HepG2 (cell line): ENCODE results near the gene CAPN10. TPM values are rescaled to one million over a fixed set of nuclear protein-coding genes. Genes with fewer than 3 reads are reported as not detected.

ENCODE experiments used
- ATAC-seq: fragments of 200-7000 bp; cut with Tn5 transposase; 3 replicates; pipeline ENCODE4 v1.9.1; 2020; ENCODE audit warnings: mild to moderate bottlenecking, moderate library complexity
- BruUV-seq: library from RNA; stranded (reverse); fragments of 400-500 nt; replicated peaks from 2 replicates; lab custom pipeline; 2021; lab: Mats Ljungman, UMichigan
- CTCF ChIA-PET: fragments of 300-600 bp; formaldehyde crosslinking; extraction: SDS; loops from one replicate; lab custom pipeline; 2021; ENCODE audit warnings: low total read pairs, inconsistent platforms, low intra/inter-chr PET ratio; lab: Yijun Ruan, JAX
- POLR2A ChIA-PET: fragments of 350-600 bp; sonication (Branson Sonifier 250); formaldehyde crosslinking; loops from one replicate; lab custom pipeline; 2020; ENCODE audit warnings: antibody characterized with exemption, inconsistent platforms; lab: Yijun Ruan, JAX
- DNase-seq: peaks from one replicate; pipeline ENCODE4 v3.0.0-alpha.2; 2015; ENCODE audit warnings: low spot score
- FAIRE-seq: peaks from 3 replicates; lab custom pipeline; 2011; peaks lifted over from hg19 to GRCh38; lab: Jason Lieb, UNC
- H2AFZ ChIP-seq: one replicate; pipeline ENCODE4 v1.6.1; 2011; ENCODE audit warnings: low read length, inconsistent platforms
- H3K27ac ChIP-seq: fragments of 300-600 bp; 3 replicates; pipeline ENCODE4 v1.8.0; 2011; ENCODE audit warnings: mixed run types, mild to moderate bottlenecking, mixed read lengths, low read length, inconsistent platforms; ENCODE audit not compliant: insufficient read depth; ENCODE audit errors: extremely low read length
- H3K27me3 ChIP-seq, 2 experiments: fragments of 200-600 bp in 1 of 2; 2 replicates in 1 of 2; 3 replicates in 1 of 2; pipeline versions ENCODE4 v1.6.0 to v1.8.0; 2011; ENCODE audit warnings: low read length in 2 of 2, mild to moderate bottlenecking in 2 of 2, moderate library complexity in 2 of 2, inconsistent platforms in 1 of 2; ENCODE audit not compliant: insufficient read depth in 2 of 2, control insufficient read depth in 1 of 2
- H3K36me3 ChIP-seq, 2 experiments: fragments of 200-600 bp in 1 of 2; replicated peaks in 1 of 2; 2 replicates in 1 of 2; 3 replicates in 1 of 2; pipeline versions ENCODE4 v1.5.1 to v1.8.0; 2011; ENCODE audit warnings: low read length in 2 of 2, inconsistent platforms in 1 of 2; ENCODE audit not compliant: insufficient read depth in 2 of 2, control insufficient read depth in 1 of 2
- H3K4me1 ChIP-seq: 2 replicates; pipeline ENCODE4 v1.5.1; 2012; ENCODE audit warnings: low read length, inconsistent platforms; ENCODE audit not compliant: insufficient read depth
- H3K4me2 ChIP-seq: 2 replicates; pipeline ENCODE4 v1.6.0; 2011; ENCODE audit warnings: low read depth, low read length, inconsistent platforms
- H3K4me3 ChIP-seq, 3 experiments: fragments of 200-600 bp in 1 of 3; sonication (generic), shearing (Covaris generic) in 1 of 3; replicated peaks in 1 of 3; 2 replicates each; pipeline ENCODE4 v1.5.1; 2011 to 2016; ENCODE audit warnings: low read length in 3 of 3, inconsistent platforms in 2 of 3, low read depth in 2 of 3, mild to moderate bottlenecking in 2 of 3, control low read depth in 1 of 3, mixed read lengths in 1 of 3; ENCODE audit not compliant: insufficient read depth in 1 of 3
- H3K79me2 ChIP-seq: one replicate; pipeline ENCODE4 v1.6.1; 2011; ENCODE audit warnings: low read length, inconsistent platforms; ENCODE audit not compliant: insufficient read depth
- H3K9ac ChIP-seq: 2 replicates; pipeline ENCODE4 v1.6.0; 2011; ENCODE audit warnings: mild to moderate bottlenecking, low read depth, low read length, inconsistent platforms; ENCODE audit not compliant: insufficient read depth
- H3K9me3 ChIP-seq: 2 replicates; pipeline ENCODE4 v1.5.1; 2012; ENCODE audit warnings: mild to moderate bottlenecking, low read length
- H4K20me1 ChIP-seq: 2 replicates; pipeline ENCODE4 v1.6.0; 2011; ENCODE audit warnings: inconsistent platforms, mild to moderate bottlenecking, low read length, moderate library complexity; ENCODE audit not compliant: insufficient read depth
- HDAC2 ChIP-seq: sonication (generic); formaldehyde crosslinking; IDR thresholded peaks from 2 replicates; pipeline ENCODE4 v1.4.0; 2020; ENCODE audit warnings: missing genetic modification reagents
- NAIF1 ChIP-seq: sonication (generic); formaldehyde crosslinking; IDR thresholded peaks from 2 replicates; pipeline ENCODE4 v1.5.0; 2020; ENCODE audit warnings: mild to moderate bottlenecking, missing genetic modification reagents, borderline replicate concordance
- RAD51 ChIP-seq: fragments of 450-650 bp; IDR thresholded peaks from 2 replicates; pipeline ENCODE4 v1.6.1; 2016; ENCODE audit warnings: borderline replicate concordance
- ZNF20 ChIP-seq: sonication (generic); formaldehyde crosslinking; IDR thresholded peaks from 2 replicates; pipeline ENCODE4 v1.4.0; 2020; ENCODE audit warnings: mild to moderate bottlenecking, moderate library complexity, missing genetic modification reagents
- ZNF30 ChIP-seq: sonication (generic); formaldehyde crosslinking; IDR thresholded peaks from 2 replicates; pipeline ENCODE4 v1.5.0; 2020; ENCODE audit warnings: mild to moderate bottlenecking, missing genetic modification reagents
- ZNF569 ChIP-seq: sonication (generic); formaldehyde crosslinking; IDR thresholded peaks from 2 replicates; pipeline ENCODE4 v1.5.0; 2020; ENCODE audit warnings: mild to moderate bottlenecking, missing genetic modification reagents, moderate library complexity, borderline replicate concordance
- ZNF629 ChIP-seq: sonication (generic); formaldehyde crosslinking; conservative IDR thresholded peaks from 2 replicates; pipeline ENCODE4 v1.5.0; 2020; ENCODE audit warnings: missing genetic modification reagents
- WGBS: methylation state at CpG from one replicate; pipeline ENCODE4 v1.1.6; 2017; ENCODE audit warnings: low lambda C conversion rate; 5-methylcytosine and 5-hydroxymethylcytosine counted together
- in situ Hi-C: cut with HindIII; loops from 2 replicates; pipeline ENCODE4 v1.10.0; 2017; ENCODE audit warnings: low pct_unique_long_range_greater_than_20kb; ENCODE audit not compliant: extremely low pct_ligation_motif_present
- intact Hi-C: fragments of 100-400 bp; cut with micrococcal nuclease; formaldehyde crosslinking; loops from one replicate; pipeline ENCODE4 v1.10.0; 2022; ENCODE audit not compliant: unreplicated experiment
- polyA plus RNA-seq, 8 experiments: library from polyadenylated mRNA; depleted of rRNA in 3 of 8; stranded (reverse) in 7 of 8; unstranded in 1 of 8; fragments of >200 nt; fragmentation: Illumina TruSeq in 4 of 8; extraction: Trizol in 4 of 8; gene quantifications; 2 replicates each; pipeline versions ENCODE4 v1.2.1 to v1.2.3, GENCODE V29; 2011 to 2016; ENCODE audit warnings: low read depth in 4 of 8, missing spikeins in 1 of 8, mixed read lengths in 1 of 8; ENCODE audit not compliant: insufficient read depth in 1 of 8
- total RNA-seq, 5 experiments: library from RNA; depleted of rRNA; stranded (reverse); fragments of >200 nt; fragmentation: Illumina TruSeq; extraction: Trizol; gene quantifications; 2 replicates each; pipeline ENCODE4 v1.2.3, GENCODE V29; 2016; ENCODE audit warnings: low read depth in 1 of 5
- TF ChIP-seq, protein P1 (sequence below): sonication (generic); formaldehyde crosslinking; IDR thresholded peaks from 2 replicates; pipeline ENCODE4 v1.8.0; 2022; ENCODE audit warnings: mild to moderate bottlenecking, missing genetic modification reagents
- TF ChIP-seq, protein P2 (sequence below): sonication (generic); formaldehyde crosslinking; IDR thresholded peaks from 2 replicates; pipeline ENCODE4 v1.4.0; 2020; ENCODE audit warnings: missing genetic modification reagents, low read depth, mild to moderate bottlenecking, borderline replicate concordance
- TF ChIP-seq, protein P3 (sequence below): sonication (generic); formaldehyde crosslinking; IDR thresholded peaks from 2 replicates; pipeline ENCODE4 v1.8.0; 2022; ENCODE audit warnings: missing genetic modification reagents, mild to moderate bottlenecking, borderline replicate concordance
- TF ChIP-seq, protein P4 (sequence below): sonication (generic); formaldehyde crosslinking; IDR thresholded peaks from 2 replicates; pipeline ENCODE4 v1.4.0; 2020; ENCODE audit warnings: missing genetic modification reagents
- TF ChIP-seq, protein P5 (sequence below): sonication (generic); formaldehyde crosslinking; IDR thresholded peaks from 2 replicates; pipeline ENCODE4 v1.5.0; 2020; ENCODE audit warnings: missing genetic modification reagents, mild to moderate bottlenecking, borderline replicate concordance

The CAPN10 gene
- total and polyA plus RNA-seq, 2 of the 13 experiments (the other 11 are each of a cell fraction or from before 2014, with no cell fraction given) = 27.6 to 32.4 TPM

DNA sequence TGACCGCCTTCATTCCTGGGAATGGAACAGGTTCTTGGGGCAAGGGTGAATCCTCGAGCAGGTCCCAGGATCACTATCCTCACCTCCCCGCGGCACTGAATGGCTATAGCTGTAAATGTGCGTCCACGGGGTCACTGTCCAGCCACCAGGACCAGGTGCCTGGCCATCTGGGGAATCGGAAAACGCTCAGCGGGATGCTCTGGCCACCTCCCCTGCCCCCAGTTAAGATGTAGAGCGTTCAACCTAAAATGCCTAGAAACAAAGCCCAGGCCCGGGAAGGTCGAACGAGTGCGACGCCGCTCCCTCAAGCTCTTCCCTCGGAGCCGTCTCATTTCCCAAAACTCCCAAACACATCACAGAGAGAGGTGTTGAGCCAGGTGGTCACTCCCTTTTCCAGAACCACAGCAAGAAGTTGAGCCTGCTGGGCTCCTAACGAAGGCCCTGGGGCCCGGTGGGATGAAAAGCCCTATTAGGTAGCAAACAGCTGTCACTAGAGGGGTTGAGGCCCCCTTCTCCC, 795 bp upstream of the CAPN10 start:
- no peak for DNase-seq
- ATAC-seq = no peak
- ChIA-PET POLR2A (interaction anchor here (1.0 to 6.0 kb wide), 12 partner anchors 9 to 729 kb away, joined by 3 to 149 read pairs (median 9); partner anchors contain the start of genes ANKMY1, DUSP28, HDLBP and RNPEPL1), CTCF (interaction anchor here (1.8 kb wide), 1 partner anchor 19 kb away, joined by 5 read pairs; no protein-coding TSS in a partner anchor)
- H3K79me2 ChIP-seq = peaks cover 72% of the 10 kb centered on the region
- peaks cover 66% of the 10 kb centered on the region for H3K4me1 ChIP-seq
- H3K27me3 ChIP-seq = peaks cover 0 to 4% of the 10 kb centered on the region in 2 experiments; a peak in 1 of 5 replicates
- H3K4me3 ChIP-seq = peak overlapping the region; percentile 83 to 90 (median 88)
- WGBS = 2% methylated on average over 13 of the region's 20 CpGs
- H3K27ac ChIP-seq = peak overlapping the region; percentile 89
- no peak for FAIRE-seq
- H2AFZ ChIP-seq = no peak overlapping the region
- peak overlapping the region; percentile 98 for H3K9ac ChIP-seq
- H3K36me3 ChIP-seq = peaks cover 8 to 20% of the 10 kb centered on the region in 2 experiments
- peak overlapping the region; percentile 98 for H3K4me2 ChIP-seq
- H4K20me1 ChIP-seq = peaks cover 17% of the 10 kb centered on the region; the same call in 1 of the 2 replicates
- intact Hi-C loops (loop anchor here (1.0 kb wide), 2 partner anchors 19 to 41 kb away; no protein-coding TSS in a partner anchor), in situ Hi-C loops (no loop called here)
- no peaks in the 10 kb centered on the region for H3K9me3 ChIP-seq
- BruUV-seq = TSS peak; percentile 63
- TF ChIP-seq ZNF20 (CRISPR knock-in tag) (0 out of 2 replicates have a peak, but pooled peaks have one; percentile 21), HDAC2 (CRISPR knock-in tag) (no peak), ZNF629 (0 out of 2 replicates have a peak, but pooled peaks have one; percentile 0), NAIF1 (peak; percentile 56; the same call in 1 of the 2 replicates), ZNF30 (0 out of 2 replicates have a peak, but pooled peaks have one; percentile 34), RAD51 (no peak), ZNF569 (CRISPR knock-in tag) (0 out of 2 replicates have a peak, but pooled peaks have one; percentile 13)
- TF ChIP-seq, protein P1, sequence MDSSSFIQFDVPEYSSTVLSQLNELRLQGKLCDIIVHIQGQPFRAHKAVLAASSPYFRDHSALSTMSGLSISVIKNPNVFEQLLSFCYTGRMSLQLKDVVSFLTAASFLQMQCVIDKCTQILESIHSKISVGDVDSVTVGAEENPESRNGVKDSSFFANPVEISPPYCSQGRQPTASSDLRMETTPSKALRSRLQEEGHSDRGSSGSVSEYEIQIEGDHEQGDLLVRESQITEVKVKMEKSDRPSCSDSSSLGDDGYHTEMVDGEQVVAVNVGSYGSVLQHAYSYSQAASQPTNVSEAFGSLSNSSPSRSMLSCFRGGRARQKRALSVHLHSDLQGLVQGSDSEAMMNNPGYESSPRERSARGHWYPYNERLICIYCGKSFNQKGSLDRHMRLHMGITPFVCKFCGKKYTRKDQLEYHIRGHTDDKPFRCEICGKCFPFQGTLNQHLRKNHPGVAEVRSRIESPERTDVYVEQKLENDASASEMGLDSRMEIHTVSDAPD (CRISPR knock-in tag) = peak; percentile 11; the same call in 1 of the 2 replicates
- TF ChIP-seq, protein P2, sequence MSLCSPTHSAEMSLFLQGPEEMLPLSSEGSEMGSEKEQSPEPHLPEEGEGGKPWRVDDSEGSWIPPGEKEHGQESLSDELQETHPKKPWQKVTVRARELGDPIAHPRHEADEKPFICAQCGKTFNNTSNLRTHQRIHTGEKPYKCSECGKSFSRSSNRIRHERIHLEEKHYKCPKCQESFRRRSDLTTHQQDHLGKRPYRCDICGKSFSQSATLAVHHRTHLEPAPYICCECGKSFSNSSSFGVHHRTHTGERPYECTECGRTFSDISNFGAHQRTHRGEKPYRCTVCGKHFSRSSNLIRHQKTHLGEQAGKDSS (CRISPR knock-in tag) = no peak
- TF ChIP-seq, protein P3, sequence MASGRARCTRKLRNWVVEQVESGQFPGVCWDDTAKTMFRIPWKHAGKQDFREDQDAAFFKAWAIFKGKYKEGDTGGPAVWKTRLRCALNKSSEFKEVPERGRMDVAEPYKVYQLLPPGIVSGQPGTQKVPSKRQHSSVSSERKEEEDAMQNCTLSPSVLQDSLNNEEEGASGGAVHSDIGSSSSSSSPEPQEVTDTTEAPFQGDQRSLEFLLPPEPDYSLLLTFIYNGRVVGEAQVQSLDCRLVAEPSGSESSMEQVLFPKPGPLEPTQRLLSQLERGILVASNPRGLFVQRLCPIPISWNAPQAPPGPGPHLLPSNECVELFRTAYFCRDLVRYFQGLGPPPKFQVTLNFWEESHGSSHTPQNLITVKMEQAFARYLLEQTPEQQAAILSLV (CRISPR knock-in tag) = no peak
- TF ChIP-seq, protein P4, sequence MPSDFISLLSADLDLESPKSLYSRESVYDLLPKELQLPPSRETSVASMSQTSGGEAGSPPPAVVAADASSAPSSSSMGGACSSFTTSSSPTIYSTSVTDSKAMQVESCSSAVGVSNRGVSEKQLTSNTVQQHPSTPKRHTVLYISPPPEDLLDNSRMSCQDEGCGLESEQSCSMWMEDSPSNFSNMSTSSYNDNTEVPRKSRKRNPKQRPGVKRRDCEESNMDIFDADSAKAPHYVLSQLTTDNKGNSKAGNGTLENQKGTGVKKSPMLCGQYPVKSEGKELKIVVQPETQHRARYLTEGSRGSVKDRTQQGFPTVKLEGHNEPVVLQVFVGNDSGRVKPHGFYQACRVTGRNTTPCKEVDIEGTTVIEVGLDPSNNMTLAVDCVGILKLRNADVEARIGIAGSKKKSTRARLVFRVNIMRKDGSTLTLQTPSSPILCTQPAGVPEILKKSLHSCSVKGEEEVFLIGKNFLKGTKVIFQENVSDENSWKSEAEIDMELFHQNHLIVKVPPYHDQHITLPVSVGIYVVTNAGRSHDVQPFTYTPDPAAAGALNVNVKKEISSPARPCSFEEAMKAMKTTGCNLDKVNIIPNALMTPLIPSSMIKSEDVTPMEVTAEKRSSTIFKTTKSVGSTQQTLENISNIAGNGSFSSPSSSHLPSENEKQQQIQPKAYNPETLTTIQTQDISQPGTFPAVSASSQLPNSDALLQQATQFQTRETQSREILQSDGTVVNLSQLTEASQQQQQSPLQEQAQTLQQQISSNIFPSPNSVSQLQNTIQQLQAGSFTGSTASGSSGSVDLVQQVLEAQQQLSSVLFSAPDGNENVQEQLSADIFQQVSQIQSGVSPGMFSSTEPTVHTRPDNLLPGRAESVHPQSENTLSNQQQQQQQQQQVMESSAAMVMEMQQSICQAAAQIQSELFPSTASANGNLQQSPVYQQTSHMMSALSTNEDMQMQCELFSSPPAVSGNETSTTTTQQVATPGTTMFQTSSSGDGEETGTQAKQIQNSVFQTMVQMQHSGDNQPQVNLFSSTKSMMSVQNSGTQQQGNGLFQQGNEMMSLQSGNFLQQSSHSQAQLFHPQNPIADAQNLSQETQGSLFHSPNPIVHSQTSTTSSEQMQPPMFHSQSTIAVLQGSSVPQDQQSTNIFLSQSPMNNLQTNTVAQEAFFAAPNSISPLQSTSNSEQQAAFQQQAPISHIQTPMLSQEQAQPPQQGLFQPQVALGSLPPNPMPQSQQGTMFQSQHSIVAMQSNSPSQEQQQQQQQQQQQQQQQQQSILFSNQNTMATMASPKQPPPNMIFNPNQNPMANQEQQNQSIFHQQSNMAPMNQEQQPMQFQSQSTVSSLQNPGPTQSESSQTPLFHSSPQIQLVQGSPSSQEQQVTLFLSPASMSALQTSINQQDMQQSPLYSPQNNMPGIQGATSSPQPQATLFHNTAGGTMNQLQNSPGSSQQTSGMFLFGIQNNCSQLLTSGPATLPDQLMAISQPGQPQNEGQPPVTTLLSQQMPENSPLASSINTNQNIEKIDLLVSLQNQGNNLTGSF = peak; percentile 10; the same call in 1 of the 2 replicates
- TF ChIP-seq, protein P5, sequence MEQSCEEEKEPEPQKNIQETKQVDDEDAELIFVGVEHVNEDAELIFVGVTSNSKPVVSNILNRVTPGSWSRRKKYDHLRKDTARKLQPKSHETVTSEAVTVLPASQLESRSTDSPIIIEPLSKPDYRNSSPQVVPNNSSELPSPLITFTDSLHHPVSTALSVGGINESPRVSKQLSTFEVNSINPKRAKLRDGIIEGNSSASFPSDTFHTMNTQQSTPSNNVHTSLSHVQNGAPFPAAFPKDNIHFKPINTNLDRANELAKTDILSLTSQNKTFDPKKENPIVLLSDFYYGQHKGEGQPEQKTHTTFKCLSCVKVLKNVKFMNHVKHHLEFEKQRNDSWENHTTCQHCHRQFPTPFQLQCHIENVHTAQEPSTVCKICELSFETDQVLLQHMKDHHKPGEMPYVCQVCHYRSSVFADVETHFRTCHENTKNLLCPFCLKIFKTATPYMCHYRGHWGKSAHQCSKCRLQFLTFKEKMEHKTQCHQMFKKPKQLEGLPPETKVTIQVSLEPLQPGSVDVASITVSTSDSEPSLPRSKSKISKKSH (CRISPR knock-in tag) = no peak
